Left renal cortex interstitium (tissue), 4 donors: Measurements from ENCODE around the gene PPARG. TPM values are rescaled to one million over a fixed set of nuclear protein-coding genes. Genes with fewer than 3 reads are reported as not detected.
"Not testable (repeated sequence)": the region's sequence is repeated elsewhere in the genome, so short reads cannot be mapped to it uniquely, and the experiment has no call there.

Experiments
- DNase-seq, 4 donors: peaks; one replicate each; pipeline ENCODE4 v3.0.0-alpha.2; 2013; ENCODE audit warnings: low read depth in 4 of 4, low spot score in 2 of 4, missing footprints in 1 of 4
- polyA plus RNA-seq, 4 donors: library from polyadenylated mRNA; unstranded; fragments of 120-200 nt; gene quantifications; one replicate each; pipeline ENCODE4 v1.2.1, GENCODE V29; 2013; ENCODE audit not compliant: insufficient read length in 4 of 4

PPARG gene
- polyA plus RNA-seq, 4 donors: 22.6 to 29.5 (median 27.5) TPM

GRCh38 chr3:12472796-12473195 is 183.9 kb downstream of the PPARG start:
- no peak for DNase-seq

GRCh38 chr3:12473511-12473910 is 184.6 kb downstream of the PPARG start:
- no peak for DNase-seq

DNA sequence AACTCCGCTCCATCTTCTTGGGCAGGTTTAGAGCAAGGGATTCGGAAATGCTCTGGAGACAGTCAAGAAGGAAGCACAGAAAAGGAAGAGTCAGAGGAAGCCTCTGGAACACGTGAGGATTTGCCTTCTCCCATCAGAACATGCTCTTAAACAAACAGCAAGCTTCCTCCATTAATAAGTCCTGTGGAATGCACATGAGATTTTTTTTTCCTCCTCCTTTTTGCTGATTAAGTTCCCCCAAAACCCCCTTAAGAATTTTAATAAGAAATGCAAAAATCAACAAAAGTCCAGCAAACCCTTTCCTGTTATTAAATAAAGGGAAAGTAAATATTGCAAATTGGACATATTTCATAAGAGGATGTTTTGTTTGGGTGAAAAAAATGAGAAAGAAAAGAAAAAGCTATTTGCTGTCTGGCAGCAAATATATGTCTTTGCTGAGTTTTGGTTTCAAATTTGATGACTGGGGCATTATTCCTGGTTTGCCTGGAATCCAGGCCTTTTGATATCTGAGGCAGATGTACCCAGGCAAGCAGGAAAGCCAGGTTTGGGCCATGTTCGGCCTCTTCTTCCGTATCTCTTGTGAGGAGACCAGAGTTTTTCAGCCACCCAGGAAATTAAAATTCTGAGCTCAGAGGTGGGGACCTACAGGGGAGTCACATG is 187.5 kb downstream of the PPARG start:
- no peak for DNase-seq

DNA sequence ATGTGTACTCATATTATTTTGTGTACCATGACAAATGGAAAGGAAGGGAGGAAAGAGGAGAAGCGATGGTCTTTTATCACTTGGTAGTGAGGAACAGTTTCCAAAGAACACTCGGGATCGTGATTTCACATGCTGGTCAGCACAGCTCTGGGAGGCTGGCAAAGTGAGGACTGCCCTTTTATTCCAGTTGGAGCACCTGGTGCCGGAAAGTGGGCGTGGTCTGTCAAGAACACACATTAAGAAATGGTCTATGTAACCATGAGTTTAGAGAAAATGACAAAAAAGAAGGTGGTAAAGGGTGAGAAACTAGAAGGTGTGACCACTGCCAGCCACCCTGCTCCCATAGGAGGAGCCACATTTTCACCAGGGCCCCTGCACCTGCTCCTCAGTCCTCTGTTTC is 188.4 kb downstream of the PPARG start:
- no peak for DNase-seq

DNA sequence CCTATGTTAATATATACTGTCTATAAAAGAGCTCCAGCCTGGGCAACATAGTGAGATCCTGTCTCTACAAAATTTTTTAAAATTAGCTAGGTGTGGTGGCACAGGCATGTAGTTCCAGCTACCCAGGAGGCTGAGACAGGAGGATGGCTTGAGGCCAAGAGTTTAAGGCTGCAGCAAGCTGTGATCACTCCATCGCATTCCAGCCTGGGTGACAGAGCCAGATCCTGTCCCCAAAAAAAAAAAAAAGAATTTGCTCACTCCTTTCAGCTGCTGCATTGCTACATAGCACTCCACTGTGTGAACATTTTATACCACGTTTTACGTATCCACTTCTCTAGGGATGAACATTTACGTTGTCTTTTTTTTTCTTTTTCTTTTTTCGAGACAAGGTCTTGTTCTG is 189.5 kb downstream of the PPARG start:
- no peak for DNase-seq

- DNase-seq: not testable (repeated sequence)
Observed at GRCh38 chr3:12479198-12479597, 190.3 kb downstream of the PPARG start.

DNA sequence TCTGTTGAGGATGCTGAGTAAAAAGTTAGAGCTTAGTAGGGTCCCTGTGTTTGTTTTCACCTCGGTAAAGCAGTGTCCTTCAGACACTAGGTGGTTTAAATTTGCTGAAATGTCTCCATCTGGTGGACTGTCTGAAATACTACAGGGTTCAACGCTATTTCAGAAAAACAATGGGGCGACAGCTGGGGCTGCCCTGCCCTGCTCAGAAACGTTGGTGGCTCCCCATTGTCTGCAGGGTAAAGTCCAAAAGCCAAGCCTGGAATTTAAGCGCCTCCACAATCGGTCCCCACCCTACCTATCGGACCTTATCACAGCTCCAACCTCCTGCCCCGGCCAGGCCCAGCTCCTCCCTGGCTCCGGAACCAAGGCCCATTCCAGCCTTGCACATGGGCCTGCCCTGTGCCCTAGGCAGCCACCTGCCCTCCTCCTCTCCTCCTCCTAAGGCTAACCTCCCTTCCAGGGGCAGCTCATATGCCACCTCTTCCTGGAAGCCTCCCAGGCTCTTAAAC is 191.1 kb downstream of the PPARG start:
- no peak for DNase-seq

- DNase-seq: no peak
Observed at GRCh38 chr3:12483410-12483809, 194.5 kb downstream of the PPARG start.

- no peak for DNase-seq
Observed at GRCh38 chr3:12483872-12484197, 195.0 kb downstream of the PPARG start.

Other genes starting within 250 kb of the PPARG start
- gene TIMP4, start 130.2 kb upstream of the PPARG start, polyA plus RNA-seq: 1 to 10 TPM in 3 of 4 donors, under 1 TPM in 1; 0.42 to 1.4 (median 1.1) TPM
- 10 to 100 TPM; 16.9 to 36.5 (median 25.7) TPM for gene TSEN2, start 195.4 kb downstream of the PPARG start, polyA plus RNA-seq